HG02623 (cell line): ENCODE results near the gene PCSK5.

Source experiments
- ATAC-seq: cut with Tn5 transposase; IDR thresholded peaks from one replicate; pipeline ENCODE4 v1.9.1; 2021; ENCODE audit warnings: moderate library complexity; ENCODE audit not compliant: unreplicated experiment

The PCSK5 gene

DNA sequence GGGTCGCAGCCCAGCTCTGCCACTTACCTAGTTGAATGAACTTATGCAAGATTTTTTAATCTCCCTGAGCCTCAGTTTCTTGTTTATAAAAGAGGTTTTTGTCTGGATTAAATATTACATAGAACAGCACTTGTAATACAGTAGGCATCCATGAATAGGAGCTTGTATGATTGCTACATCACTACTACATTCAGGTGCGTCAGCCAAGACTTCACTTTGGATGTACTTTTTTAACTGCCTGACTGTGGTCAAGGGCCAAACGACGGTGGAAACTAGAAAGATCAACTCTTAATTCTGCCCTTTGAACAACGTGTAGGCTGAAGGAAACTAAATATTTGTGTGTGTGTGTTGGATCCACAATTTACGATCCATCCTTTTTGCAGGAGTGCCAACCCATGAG lies 330.9 kb downstream of the PCSK5 start:
- ATAC-seq = no peak

GRCh38 chr9:76223749-76224340 lies 333.4 kb downstream of the PCSK5 start:
- no peak for ATAC-seq

- no peak for ATAC-seq
Observed at GRCh38 chr9:76227156-76227555, 336.7 kb downstream of the PCSK5 start.

GRCh38 chr9:76231001-76231400 lies 340.5 kb downstream of the PCSK5 start:
- no peak for ATAC-seq

GRCh38 chr9:76232861-76233489 lies 342.5 kb downstream of the PCSK5 start:
- ATAC-seq = no peak

DNA sequence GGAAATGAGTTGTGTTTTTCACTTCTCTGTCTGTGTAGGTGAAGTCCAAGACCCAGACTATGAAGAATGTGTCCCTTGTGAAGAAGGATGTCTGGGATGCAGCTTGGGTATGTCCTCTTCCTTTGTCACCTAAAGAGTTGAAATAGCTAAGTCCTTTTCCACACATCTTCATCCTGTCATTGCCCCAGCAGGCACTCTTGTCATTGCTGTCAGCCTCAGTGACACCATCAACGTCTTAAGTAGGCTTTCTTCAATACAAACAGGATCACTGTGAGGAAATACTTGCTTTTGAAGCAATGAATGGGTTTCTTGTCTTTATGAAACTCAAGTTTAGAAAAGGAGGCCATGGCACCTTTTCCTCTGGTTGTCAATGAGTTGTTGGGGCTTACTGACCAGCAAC lies 350.1 kb downstream of the PCSK5 start:
- no peak for ATAC-seq

DNA sequence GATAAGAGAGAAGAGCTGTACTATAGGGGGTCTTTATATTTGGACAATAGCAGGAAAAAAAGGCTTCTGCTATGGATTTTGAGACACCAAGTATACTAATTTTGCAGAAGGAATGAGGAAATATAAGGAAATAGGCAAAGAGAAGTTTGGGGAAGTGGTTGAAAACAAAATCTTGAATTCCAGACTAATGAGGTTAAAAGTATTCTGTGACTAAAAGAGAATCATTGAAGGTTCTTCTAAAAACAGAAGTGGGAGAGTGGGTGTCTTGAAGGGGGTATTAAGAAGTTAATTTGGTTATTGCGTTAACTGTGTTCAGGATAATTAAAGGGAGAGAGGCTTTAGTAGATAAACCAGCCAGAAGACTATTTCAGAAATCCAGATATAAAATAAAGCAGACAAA lies 355.0 kb downstream of the PCSK5 start:
- no peak for ATAC-seq

- no peak for ATAC-seq
Observed at GRCh38 chr9:76246680-76247079, 356.2 kb downstream of the PCSK5 start.

- ATAC-seq = no peak
Observed at GRCh38 chr9:76247426-76247825, 357.0 kb downstream of the PCSK5 start.

DNA sequence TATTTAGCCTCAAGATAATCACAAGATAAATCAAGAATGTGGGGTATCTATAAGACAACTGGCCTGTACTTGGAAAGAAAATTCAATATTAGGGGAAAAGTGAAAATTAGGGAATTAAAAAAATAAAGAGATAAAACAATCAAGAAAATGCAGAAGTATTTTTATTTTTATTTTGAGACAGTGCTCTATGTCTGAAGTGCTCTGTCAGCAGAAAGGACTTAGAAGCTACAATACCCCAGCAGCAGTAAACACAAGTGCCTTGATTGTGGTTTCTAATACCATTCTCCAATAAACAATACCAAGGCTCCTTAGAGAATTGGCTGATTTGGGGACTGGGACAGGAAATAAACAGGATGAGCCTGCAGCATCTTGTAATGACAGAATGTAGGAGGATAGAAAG lies 358.8 kb downstream of the PCSK5 start:
- no peak for ATAC-seq

- no peak for ATAC-seq
Observed at GRCh38 chr9:76255781-76256455, 365.4 kb downstream of the PCSK5 start.

DNA sequence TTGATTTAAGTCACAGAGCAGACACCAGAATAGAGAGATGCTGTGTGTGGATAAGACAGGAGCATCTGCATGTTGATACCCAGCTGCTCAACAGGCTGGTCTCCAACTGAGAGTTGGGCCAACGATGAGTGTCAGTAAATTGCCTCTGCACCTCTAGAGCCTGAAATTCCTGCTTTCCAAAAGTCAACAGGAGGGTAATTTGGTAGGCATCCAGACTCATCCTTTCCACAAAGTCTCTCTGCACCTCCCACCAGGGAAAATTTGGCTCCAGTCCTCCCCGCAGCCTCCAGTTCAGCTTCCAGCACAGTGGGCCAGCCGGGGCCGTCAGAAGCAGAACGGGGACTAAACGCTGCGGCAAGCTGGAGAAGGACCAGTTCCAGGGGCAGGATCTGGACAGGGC lies 366.8 kb downstream of the PCSK5 start:
- ATAC-seq = no peak

DNA sequence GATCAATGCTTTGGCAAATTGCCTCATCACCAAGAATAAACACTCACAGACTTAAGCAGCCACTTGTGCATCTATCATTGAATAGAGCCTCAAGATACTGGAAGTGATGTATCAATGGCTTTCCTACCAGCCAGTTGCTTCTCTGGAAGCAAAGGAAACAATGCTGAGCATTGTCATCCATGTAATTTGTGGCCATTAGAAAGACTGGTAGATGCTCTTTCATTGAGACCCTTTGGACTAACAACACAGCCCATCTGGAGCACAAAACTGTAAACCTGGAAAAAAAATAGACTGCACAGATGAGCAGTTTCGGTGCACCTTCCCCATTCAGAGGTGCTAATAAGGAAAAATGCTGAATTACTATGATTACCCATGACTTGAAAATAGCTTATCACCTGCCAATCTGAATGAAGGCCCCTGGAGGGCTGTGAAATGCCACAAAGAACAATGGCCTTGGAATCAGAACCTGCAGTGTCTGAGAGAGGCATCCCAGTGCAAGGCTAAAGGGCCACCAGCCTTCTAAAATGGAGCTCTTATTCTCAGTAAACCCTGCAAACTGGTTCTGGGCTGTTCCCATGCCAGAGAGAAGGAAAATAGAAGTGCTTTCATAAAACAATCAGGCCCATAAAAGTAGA lies 376.3 kb downstream of the PCSK5 start:
- no peak for ATAC-seq

- ATAC-seq = no peak
Observed at GRCh38 chr9:76267284-76267652, 376.8 kb downstream of the PCSK5 start.

- ATAC-seq = no peak
Observed at GRCh38 chr9:76269789-76270188, 379.3 kb downstream of the PCSK5 start.

DNA sequence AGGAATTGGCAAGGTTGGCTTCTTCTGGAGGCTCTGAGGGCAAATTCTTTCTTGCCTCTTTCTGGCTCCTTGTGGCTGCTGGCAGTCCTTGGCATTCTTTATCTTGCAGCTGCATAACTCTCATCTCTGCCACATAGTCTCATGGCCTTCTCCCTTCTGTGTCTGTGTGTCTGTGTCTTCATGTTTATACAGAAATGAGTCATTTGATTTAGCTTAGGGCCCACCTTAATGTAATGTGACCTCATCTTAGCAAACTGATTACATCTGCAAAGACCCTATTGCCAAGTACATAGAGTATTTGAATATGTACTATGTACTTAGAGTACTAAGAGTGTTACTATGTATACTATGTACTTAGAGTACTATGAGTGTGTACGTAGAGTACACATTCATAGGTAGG lies 381.3 kb downstream of the PCSK5 start:
- no peak for ATAC-seq

DNA sequence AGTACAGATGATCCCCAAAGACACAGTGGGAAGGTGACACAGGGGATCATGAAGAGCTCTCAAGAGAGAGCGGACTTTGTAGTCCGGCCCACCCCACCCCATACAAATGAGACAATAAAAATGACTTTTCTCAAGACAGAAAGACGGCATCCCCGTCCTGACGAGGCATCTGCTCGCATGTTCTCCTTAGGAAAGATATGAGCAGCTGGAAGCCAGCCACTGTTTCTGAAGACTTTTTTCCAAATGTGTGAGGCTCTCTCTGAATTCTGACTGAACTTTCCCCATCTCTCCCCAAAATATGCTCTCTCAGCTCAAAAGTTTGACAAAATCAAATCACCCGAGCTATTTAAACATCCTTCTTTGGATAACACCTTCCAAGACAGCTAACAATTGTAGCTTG lies 398.6 kb downstream of the PCSK5 start:
- no peak for ATAC-seq

DNA sequence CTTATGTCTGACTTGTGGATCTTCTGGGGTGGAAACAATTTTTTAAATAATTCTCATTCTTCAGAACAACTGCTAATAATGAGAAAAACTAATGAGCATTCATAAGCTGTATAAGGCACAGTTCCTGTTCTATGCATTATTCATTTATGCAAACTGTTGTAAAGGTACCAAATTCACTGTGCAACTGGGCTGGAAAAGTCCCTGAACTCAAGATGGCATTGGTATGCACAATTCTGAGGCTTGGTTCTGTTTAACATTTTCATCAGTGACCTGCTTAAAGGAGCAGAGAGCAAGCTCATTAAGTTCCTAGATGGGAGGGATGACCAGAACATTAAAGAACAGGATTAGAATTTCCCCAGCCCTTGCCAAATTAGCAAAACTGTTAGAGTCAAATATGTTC lies 399.2 kb downstream of the PCSK5 start:
- ATAC-seq = no peak

DNA sequence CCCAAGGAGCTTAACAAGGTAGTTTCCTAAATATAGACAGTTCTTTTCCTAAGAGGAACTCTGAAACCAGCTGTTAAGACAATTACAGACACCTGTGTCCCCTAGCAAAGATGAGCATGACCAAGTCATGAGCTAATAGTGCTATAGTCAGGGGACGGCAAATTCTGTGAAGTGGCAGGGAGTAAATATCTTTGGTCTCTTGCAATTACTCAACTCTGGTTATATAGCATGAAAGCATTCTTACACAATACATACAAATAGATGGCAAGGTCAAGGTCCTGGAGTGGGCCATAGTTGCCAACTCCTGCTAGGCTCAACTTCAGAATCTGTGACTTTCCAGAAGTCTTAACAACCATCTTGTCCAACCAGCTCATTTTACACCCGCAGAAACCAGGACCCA lies 400.1 kb downstream of the PCSK5 start:
- no peak for ATAC-seq

DNA sequence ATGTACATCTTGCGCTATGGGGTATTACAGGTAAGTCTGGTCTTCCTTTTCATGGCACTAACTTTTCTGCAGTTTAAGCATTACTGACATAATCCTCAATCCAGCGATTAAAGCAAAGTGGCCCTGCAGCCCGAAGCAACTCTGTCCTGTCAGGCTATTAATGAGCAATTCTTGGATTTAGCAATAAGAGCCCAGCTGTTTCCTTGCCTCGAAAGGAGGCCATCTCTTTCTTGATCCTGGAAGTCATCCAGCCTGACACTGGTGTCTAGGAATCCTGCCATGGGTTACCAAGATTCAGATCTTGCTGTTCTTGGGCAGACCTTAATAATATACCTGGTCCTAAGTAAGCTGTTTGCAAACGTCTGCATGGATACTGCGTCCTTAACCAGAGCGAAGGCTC lies 401.8 kb downstream of the PCSK5 start:
- ATAC-seq = no peak

DNA sequence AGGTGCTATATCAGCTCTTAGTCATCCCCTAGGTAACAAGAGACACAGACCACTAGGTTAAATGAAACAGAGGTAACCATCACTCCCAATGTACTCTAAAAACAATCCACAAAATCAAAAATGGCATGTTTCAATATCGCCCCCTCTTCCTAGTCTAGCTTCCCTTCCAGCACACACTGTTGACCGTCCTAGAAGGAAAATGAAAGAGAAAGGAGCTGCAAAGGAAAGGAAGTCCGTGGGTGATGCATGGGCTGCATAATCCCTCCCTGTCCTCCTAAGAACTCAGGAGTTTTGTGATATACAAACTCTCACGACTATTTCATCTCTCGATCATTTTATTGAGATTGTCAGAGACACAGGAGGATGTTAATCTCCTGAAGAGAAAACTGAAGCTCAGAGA lies 402.2 kb downstream of the PCSK5 start:
- ATAC-seq = no peak

GRCh38 chr9:76294301-76294700 lies 403.8 kb downstream of the PCSK5 start:
- no peak for ATAC-seq
